Mononuclear cell (primary cell): ENCODE data around the gene SUSD1. TPM values are rescaled to one million over a fixed set of nuclear protein-coding genes. Genes with fewer than 3 reads are reported as not detected.

Experiments
- H3K27me3 ChIP-seq: 2 replicates; pipeline ENCODE4 v1.6.0; 2011; ENCODE audit warnings: low read length, control low read depth; ENCODE audit not compliant: insufficient read depth
- H3K4me1 ChIP-seq: 2 replicates; pipeline ENCODE4 v1.5.1; 2011; ENCODE audit warnings: mild to moderate bottlenecking, low read length, control low read depth; ENCODE audit not compliant: insufficient read depth
- H3K4me3 ChIP-seq: 2 replicates; pipeline ENCODE4 v1.5.1; 2011; ENCODE audit warnings: mild to moderate bottlenecking, low read length, moderate library complexity
- H3K9me3 ChIP-seq: 2 replicates; pipeline ENCODE4 v1.5.1; 2011; ENCODE audit warnings: low read depth, mild to moderate bottlenecking, control low read depth, low read length
- total RNA-seq: library from RNA; depleted of rRNA; stranded (reverse); fragments of >200 nt; gene quantifications from one replicate; pipeline ENCODE4 v1.2.3, GENCODE V29; 2012

The SUSD1 gene
- total RNA-seq, 1 donor: 28.5 TPM

DNA sequence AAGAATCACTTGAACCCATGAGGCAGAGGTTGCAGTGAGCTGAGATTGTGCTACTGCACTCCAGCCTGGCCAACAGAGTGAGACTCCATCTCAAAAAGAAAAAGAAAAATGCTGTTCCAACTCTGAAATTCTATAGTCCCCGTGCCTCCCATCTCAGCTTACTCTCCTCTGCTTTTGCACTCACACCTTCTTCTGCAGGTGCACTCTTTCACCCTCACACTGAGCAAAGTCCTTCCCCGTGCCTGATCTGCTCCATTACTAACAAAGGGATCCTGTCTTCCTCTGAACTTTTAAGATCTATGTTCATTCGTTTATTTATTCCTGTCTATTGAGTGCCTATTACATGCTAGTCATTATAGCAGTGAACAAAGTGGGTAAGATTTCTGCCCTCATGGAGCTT, 47.8 kb downstream of the SUSD1 start:
- H3K27me3 ChIP-seq: no peaks in the 10 kb centered on the region
- H3K4me3 ChIP-seq: no peak overlapping the region
- no peaks in the 10 kb centered on the region for H3K4me1 ChIP-seq
- H3K9me3 ChIP-seq: no peaks in the 10 kb centered on the region

DNA sequence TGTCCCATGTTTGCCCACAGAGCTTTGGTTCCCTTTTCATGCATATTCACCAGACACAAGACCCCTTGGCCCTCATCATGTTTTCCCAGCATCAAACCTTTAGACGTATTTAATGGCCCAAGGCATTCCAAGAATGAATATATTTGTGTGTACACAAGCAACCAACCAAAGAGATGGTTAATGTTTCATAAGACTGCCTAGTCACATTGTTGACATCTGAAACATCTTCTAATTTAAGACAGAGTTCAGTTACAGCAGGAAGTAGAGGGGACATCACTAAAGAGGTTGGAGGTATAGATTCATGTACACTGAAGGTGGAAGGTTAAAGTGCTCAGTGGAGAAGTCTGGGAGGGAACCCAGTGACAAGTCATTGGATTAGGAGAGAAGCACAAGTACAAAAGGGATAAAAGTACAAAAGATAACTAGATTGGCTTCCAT, 49.1 kb downstream of the SUSD1 start:
- no peaks in the 10 kb centered on the region for H3K27me3 ChIP-seq
- H3K9me3 ChIP-seq: no peaks in the 10 kb centered on the region
- H3K4me3 ChIP-seq: no peak overlapping the region
- no peaks in the 10 kb centered on the region for H3K4me1 ChIP-seq

DNA sequence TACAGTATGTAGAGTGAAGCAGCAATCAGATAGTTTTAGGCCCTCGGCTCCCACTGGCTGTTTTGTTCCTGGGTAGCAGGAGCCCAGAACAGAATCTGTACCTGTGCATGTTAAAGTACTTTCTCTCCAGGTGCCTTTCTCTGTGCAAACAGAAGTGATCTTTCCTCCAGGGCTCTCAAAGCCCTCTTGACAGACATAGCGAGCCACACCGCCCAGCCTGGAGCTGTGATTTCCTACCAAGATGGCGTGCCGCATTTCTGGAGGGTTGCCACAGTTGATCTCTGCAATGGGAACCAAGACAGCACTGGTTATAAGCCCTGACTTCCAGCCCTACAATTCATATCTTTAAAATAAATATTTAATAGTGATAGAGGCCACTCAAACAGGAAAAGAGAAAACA, 50.9 kb downstream of the SUSD1 start:
- H3K27me3 ChIP-seq: no peaks in the 10 kb centered on the region
- H3K4me3 ChIP-seq: no peak overlapping the region
- H3K4me1 ChIP-seq: no peaks in the 10 kb centered on the region
- no peaks in the 10 kb centered on the region for H3K9me3 ChIP-seq

DNA sequence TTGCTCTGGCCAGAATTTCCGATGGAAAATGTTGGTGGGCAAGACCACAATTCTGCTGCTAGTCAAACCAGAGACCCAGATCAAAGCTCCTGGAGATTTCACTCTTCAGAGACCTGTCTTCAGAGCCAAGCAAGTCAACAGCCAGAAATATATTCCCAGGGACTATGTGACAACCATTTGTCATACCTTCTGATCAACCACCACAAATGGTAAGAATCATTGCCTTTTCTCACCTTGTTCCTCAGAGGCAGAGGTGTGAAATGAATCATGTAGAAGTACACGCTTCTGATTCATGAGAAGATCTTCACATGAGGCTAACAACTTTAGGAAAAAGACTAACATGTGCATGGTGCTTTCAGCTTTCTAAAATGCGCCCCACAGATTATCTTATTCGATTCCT, 53.5 kb downstream of the SUSD1 start:
- Histone ChIP-seq H3K4me1 (no peaks in the 10 kb centered on the region), H3K27me3 (no peaks in the 10 kb centered on the region), H3K9me3 (no peaks in the 10 kb centered on the region), H3K4me3 (no peak overlapping the region)

DNA sequence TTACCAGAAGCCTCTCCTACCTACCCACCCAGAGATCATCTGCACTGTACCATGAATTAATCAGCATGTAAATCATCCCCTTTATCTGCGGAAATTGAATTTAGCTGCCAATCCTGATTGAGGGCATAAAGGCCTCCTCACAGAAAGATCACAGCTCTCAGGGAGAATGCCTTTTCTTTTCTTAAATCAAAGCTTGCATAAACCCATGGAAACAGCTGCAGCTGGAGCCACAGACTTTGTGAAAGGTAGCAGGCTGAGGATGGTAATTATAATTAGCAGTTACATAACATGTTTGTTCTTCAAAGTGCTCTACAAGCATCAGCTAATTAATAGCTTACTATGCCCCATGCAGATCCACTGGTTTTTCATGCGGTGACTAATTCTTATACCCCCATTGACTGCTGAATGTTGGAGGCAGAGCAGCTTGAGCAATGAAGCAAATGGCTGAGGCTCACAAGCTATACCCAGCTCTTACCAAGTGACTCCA, 54.6 kb downstream of the SUSD1 start:
- Histone ChIP-seq H3K4me3 (no peak overlapping the region), H3K9me3 (no peaks in the 10 kb centered on the region), H3K4me1 (no peaks in the 10 kb centered on the region), H3K27me3 (no peaks in the 10 kb centered on the region)

DNA sequence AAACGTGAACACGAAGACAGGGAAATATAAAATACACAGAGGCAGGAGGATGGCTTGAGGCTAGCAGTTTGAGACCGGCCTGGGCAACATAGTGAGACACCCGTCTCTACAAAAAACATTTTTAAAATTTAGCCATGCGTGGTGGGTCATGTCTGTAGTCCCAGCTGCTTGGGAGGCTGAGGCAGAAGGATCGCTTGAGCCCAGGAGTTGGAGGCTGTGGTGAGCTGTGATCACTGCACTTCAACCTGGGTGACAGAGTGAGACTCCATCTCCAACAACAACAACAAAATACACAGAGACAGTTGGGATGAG, 55.1 kb downstream of the SUSD1 start:
- Histone ChIP-seq H3K4me1 (no peaks in the 10 kb centered on the region), H3K4me3 (no peak overlapping the region), H3K27me3 (no peaks in the 10 kb centered on the region), H3K9me3 (no peaks in the 10 kb centered on the region)

DNA sequence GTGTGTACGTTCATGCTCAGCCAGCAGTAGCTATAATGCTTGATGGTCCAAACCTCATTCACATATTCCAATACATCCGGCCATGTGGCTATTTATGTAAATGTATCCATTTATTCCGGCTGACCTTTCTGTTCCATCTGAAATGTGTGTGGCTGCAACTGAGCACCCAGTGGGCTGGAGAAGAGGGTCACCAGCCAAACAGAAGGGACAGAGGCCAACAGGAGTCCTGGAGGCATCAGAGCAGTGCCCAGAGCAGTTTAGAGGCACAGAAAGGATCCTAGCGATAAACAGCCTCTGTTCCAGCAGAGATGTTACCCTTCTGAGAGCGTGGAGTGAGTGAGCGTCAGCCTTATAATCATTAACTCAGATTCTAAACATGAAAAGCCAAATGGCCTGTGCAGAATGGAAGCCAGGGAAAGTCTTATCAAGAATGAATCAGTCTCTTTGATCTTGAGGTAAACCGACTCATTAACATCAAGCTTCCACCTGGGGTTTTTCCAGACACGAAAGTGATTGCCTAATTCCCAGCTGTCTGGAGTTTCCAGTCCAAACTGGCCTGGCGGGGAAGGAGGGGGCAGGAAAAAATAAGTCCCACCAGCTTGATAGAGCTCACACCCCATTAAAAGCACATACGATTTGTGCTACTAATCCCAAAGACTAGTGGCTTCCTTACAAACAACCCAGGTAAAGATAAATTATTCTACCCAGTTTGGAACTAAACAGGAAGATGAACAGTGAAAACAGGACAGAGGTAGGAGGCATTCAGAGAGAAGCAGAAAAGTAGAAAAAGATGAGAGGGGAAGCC, 55.7 kb downstream of the SUSD1 start:
- no peaks in the 10 kb centered on the region for H3K27me3 ChIP-seq
- H3K4me1 ChIP-seq: no peaks in the 10 kb centered on the region
- no peak overlapping the region for H3K4me3 ChIP-seq
- no peaks in the 10 kb centered on the region for H3K9me3 ChIP-seq

DNA sequence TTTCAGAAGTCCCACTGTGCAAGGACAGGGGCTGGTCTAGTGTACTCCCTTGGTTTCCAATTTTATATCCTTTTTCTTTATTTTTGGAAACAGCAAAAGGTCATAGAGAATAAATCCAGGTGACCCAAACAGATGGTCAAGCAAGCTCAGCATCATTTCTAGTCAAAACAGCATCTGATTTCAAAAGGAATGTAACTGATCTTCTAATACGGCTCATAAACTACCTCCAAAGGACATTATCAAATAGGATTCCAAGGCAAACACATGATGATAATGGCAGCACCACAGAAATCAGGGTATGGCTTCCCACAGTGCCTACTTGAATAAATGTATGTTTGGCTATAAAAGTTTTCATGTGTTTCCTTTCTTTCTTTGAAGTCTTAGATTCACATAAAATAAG, 57.1 kb downstream of the SUSD1 start:
- no peak overlapping the region for H3K4me3 ChIP-seq
- no peaks in the 10 kb centered on the region for H3K27me3 ChIP-seq
- no peaks in the 10 kb centered on the region for H3K4me1 ChIP-seq
- H3K9me3 ChIP-seq: no peaks in the 10 kb centered on the region

DNA sequence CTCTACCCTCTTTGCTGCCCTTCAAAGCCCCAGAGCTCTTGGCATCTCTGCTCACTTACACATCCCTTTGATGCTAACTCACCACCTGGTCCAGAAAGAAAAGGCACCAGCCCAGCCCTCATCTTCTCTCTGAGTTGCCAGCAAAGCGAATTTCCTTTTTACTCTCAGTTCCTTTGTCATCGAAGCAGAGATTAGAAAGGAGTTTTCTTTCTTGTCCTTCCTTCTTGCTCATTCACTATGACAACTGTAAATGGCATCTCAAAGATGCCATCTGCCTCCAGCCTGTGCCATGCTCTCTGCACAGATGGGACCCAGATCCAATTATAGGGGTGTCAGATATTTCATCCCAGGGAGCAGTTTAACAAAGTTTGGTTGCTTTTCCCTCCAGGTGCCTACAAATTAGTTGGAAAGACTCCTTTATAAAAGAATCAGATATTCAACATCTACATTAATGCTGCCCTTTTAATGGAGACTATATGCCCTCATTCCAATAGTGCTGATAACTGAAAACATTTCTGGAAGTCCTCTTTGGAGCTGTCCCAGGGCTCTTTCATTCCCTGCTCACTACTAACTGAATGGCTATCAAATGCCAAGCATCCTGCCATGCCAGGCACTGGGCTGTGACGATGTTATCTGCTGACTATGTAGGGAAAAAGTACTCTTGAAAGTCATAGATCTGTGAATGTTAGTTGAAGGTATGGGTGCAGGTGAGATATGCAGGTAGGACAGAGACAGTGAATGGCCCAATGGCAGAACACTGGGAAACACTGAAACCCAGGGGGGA, 58.9 kb downstream of the SUSD1 start:
- Histone ChIP-seq H3K9me3 (no peaks in the 10 kb centered on the region), H3K27me3 (no peaks in the 10 kb centered on the region), H3K4me1 (peaks cover 5% of the 10 kb centered on the region), H3K4me3 (no peak overlapping the region)

DNA sequence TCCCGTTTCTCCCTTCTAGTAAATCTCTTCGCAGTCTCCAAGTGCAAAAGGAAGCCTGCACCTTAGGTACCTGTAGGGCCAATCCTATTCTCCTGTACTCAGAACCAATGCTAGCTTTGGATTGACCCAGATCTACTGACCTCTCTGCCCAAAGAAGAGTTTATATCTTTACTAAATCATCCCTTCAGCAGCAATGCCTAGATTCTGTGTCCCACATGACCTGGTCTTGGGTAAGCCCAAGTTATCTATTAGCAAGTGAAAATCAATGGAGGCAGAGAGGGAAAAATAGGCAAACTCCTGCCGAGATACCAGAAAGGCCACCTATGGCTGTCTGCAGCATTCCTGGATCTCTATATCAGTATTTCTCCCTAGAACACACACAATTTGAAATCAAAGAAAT, 60.0 kb downstream of the SUSD1 start:
- Histone ChIP-seq H3K4me1 (peaks cover 13% of the 10 kb centered on the region), H3K27me3 (no peaks in the 10 kb centered on the region), H3K4me3 (no peak overlapping the region)

DNA sequence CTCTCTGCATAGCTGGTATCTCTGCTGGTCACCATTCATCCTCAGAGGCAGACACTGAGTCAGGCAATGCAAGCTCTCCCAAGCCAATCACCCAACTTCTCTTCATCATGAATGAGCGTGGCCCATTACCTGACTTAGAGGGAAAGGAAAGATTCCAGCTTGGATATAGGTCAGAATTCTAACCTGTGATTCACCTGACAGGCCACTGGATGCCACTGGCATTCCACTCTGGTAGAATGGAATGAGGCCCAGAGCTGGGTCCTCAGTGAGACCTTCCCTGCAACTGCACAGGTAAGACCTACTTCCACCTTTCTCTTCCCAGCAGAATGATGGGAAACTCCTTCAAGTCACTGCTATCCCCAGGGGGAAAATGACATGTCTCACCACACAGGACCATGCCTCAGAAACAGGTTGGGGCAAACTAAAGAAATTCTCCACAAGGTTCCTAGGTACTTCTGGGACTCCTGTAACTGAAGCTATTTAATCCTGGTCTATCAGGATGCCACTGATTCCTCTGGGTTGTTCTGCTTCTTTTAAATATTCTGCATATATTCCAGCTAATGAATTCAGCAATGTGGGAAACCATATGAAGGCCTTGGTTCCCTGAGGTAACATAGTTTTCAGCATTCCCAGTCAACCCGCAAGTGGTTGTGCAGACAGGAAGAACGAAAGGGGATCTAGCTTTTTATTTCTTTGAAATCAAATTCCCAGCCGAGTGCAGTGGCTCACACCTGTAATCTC, 62.0 kb downstream of the SUSD1 start:
- H3K4me1 ChIP-seq: peaks cover 13% of the 10 kb centered on the region
- H3K9me3 ChIP-seq: no peaks in the 10 kb centered on the region
- no peak overlapping the region for H3K4me3 ChIP-seq
- H3K27me3 ChIP-seq: no peaks in the 10 kb centered on the region

More for the DNA sequence above, 60.0 kb downstream of the SUSD1 start:
- no peaks in the 10 kb centered on the region for H3K9me3 ChIP-seq

DNA sequence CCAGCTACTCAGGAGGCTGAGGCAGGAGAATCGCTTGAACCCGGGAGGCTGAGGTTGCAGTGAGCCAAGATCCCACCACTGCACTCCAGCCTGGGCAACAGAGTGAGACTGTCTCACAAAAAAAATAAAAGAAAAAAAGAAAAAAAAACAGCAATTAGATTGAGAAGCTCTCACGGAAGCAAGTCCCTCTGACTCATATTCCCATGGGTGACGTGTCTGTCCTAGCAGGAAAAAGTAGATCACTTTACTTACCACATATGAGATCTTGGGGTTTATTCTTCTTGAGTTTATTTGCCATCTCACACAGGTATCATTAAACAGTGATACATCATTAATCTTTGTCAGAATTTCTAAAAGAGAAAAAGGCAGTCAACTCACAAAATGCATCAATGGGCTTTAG, 62.6 kb downstream of the SUSD1 start:
- Histone ChIP-seq H3K9me3 (no peaks in the 10 kb centered on the region), H3K27me3 (no peaks in the 10 kb centered on the region), H3K4me3 (no peak overlapping the region), H3K4me1 (peaks cover 13% of the 10 kb centered on the region)

DNA sequence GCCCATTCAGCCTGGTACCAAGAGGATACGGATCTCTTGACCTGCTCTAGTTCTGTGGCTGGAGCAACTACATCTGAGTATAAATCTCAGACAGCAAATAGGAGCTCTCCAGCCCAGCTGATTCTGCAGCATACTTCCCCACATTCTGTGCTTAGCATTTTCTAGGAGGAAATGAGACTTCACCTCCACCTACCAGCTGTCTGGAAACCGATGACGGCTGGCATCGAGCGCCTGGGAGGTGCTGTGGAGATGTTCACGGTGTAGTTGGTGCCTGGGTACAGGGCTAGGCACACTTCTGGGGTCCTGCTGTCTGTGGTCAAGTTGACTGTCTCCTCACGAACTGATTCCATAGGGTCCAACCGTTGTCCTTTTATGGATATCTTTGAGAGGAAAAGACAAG, 63.6 kb downstream of the SUSD1 start:
- Histone ChIP-seq H3K4me1 (peaks cover 13% of the 10 kb centered on the region), H3K27me3 (no peaks in the 10 kb centered on the region), H3K4me3 (no peak overlapping the region), H3K9me3 (no peaks in the 10 kb centered on the region)

DNA sequence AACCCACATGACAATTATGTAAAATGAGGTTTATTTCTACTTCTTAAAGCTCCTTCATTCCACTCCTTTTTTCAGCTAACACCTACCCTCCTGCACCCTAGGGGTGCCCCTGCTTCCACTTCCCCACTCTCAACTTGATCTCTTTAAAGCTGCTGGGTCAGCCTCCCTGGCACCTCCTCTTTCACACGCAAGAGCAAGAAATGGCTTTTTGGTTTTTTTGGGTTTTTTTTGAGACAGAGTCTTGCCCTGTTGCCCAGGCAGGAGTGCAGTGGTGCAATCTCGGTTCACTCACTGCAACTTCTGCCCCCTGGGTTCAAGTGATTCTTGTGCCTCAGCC, 64.4 kb downstream of the SUSD1 start:
- Histone ChIP-seq H3K4me3 (no peak overlapping the region), H3K27me3 (no peaks in the 10 kb centered on the region), H3K4me1 (peaks cover 20% of the 10 kb centered on the region), H3K9me3 (no peaks in the 10 kb centered on the region)

DNA sequence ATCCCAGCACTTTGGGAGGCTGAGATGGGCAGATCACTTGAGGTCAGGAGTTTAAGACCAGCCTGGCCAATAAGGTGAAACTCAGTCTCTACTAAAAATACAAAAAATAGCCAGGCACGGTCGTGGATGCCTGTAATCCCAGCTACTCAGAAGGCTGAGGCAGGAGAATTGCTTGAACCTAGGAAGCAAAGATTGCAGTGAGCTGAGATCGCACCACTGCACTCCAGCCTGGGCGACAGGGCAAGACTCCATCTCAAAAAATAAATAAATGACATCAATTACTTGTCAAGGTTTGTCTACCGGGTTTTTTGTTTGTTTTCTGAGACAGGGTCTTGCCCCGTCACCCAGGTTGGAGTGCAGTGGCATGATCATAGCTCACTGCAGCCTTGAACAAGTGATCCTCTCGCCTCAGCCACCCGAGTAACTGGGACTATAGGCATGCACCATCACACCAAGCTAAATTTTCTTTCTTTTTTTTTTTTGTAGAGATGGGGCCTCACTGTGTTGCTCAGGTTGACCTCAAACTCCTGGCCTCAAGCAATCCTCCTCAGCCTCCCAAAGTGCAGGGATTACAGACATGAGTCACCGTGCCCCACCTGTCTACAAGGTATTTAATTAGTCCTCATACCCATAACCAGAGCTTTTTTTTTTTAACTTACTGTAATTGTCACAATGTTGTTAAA, 64.9 kb downstream of the SUSD1 start:
- H3K27me3 ChIP-seq: no peaks in the 10 kb centered on the region
- no peak overlapping the region for H3K4me3 ChIP-seq
- peaks cover 25% of the 10 kb centered on the region for H3K4me1 ChIP-seq
- H3K9me3 ChIP-seq: no peaks in the 10 kb centered on the region
